Upper lobe of right lung (tissue), 1 donor: ENCODE measurements around the gene TFAP2A. TPM values are rescaled to one million over a fixed set of nuclear protein-coding genes. Genes with fewer than 3 reads are reported as not detected.

ENCODE experiments used
- ATAC-seq: fragments of 200-7000 bp; cut with Tn5 transposase; one replicate; pipeline ENCODE4 v1.9.1; 2020; ENCODE audit warnings: mild to moderate bottlenecking, moderate library complexity
- DNase-seq: peaks from one replicate; pipeline ENCODE4 v3.0.0-alpha.2; 2020
- H3K27ac ChIP-seq: fragments of 200-600 bp; one replicate; pipeline ENCODE4 v1.8.0; 2022
- H3K27me3 ChIP-seq: fragments of 200-600 bp; one replicate; pipeline ENCODE4 v1.8.0; 2022; ENCODE audit warnings: mild to moderate bottlenecking
- H3K36me3 ChIP-seq: fragments of 200-600 bp; one replicate; pipeline ENCODE4 v1.8.0; 2022
- H3K4me1 ChIP-seq: fragments of 200-600 bp; one replicate; pipeline ENCODE4 v1.8.0; 2022
- H3K4me3 ChIP-seq: fragments of 200-600 bp; one replicate; pipeline ENCODE4 v1.8.0; 2022; ENCODE audit warnings: mild to moderate bottlenecking
- H3K9me3 ChIP-seq: fragments of 200-600 bp; one replicate; pipeline ENCODE4 v1.8.0; 2022
- intact Hi-C: fragments of 100-400 bp; cut with DNase I; formaldehyde crosslinking; loops from one replicate; pipeline ENCODE4 v1.11.0; 2022
- total RNA-seq: library from RNA; stranded (reverse); fragmentation: NEBNext Ultra II Directional; extraction: Animal tissue kit (Norgen Biotek cat#: 25700); gene quantifications from one replicate; pipeline ENCODE4 v1.2.1, GENCODE V29; 2021
- TF ChIP-seq, protein P1 (sequence below): fragments of 200-600 bp; IDR thresholded peaks from one replicate; pipeline ENCODE4 v1.8.0; 2022; ENCODE audit warnings: antibody characterized with exemption
- donor health status: DM: no; HTN: yes; CAD: no; lungs with severe emphysema.

The TFAP2A gene
- total RNA-seq, 1 donor from 2014 or later = 1.9 TPM

DNA sequence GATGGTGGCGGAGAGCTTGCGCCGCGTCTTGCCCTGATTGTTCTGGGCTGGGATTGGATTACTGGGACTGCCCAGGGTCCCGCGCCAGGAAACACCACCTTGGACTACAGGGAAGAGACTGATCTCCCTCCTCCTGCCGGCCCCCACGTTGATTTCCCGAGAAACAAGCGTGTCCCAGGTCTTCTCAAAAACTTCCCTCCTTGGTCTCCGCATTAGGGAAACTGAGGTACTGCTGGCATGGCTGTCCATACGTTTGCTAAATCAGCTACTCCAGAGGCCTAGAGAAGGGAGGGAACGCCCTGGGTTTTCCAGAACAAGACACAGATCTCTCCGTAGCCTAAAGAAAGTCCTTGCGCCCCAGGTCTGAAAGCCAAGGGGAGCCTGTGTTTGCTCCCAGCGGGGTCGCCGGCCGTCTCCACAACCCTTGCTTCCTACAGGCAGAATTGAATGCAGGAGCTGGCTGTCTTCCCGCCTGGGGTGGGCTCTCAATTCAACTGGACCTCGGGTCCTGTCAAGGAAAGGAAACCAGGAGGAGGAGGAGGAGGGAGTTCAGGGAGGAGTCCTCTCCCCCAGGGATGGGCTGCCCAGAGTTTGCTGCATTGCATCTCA lies 29.2 kb downstream of the TFAP2A start:
- peaks cover 4% of the 10 kb centered on the region for H3K4me1 ChIP-seq
- ATAC-seq = no peak
- H3K27ac ChIP-seq = no peak overlapping the region
- no peak for DNase-seq
- TF ChIP-seq, protein P1, sequence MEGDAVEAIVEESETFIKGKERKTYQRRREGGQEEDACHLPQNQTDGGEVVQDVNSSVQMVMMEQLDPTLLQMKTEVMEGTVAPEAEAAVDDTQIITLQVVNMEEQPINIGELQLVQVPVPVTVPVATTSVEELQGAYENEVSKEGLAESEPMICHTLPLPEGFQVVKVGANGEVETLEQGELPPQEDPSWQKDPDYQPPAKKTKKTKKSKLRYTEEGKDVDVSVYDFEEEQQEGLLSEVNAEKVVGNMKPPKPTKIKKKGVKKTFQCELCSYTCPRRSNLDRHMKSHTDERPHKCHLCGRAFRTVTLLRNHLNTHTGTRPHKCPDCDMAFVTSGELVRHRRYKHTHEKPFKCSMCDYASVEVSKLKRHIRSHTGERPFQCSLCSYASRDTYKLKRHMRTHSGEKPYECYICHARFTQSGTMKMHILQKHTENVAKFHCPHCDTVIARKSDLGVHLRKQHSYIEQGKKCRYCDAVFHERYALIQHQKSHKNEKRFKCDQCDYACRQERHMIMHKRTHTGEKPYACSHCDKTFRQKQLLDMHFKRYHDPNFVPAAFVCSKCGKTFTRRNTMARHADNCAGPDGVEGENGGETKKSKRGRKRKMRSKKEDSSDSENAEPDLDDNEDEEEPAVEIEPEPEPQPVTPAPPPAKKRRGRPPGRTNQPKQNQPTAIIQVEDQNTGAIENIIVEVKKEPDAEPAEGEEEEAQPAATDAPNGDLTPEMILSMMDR = no peak
- peaks cover 100% of the 10 kb centered on the region for H3K27me3 ChIP-seq
- no peaks in the 10 kb centered on the region for H3K9me3 ChIP-seq
- intact Hi-C loops = no loop called here
- H3K36me3 ChIP-seq = no peaks in the 10 kb centered on the region
- no peak overlapping the region for H3K4me3 ChIP-seq

- TF ChIP-seq, protein P1 = no peak
- ATAC-seq (no peak), DNase-seq (no peak)
- intact Hi-C loops = no loop called here
- H3K4me1 ChIP-seq = peaks cover 4% of the 10 kb centered on the region
- no peak overlapping the region for H3K27ac ChIP-seq
- no peaks in the 10 kb centered on the region for H3K9me3 ChIP-seq
- peaks cover 100% of the 10 kb centered on the region for H3K27me3 ChIP-seq
- no peaks in the 10 kb centered on the region for H3K36me3 ChIP-seq
- no peak overlapping the region for H3K4me3 ChIP-seq
Observed at GRCh38 chr6:10384610-10385523, 30.0 kb downstream of the TFAP2A start.

- no peak for DNase-seq
- H3K36me3 ChIP-seq = no peaks in the 10 kb centered on the region
- no peak overlapping the region for H3K27ac ChIP-seq
- intact Hi-C loops = no loop called here
- TF ChIP-seq, protein P1 = no peak
- H3K4me1 ChIP-seq = peaks cover 4% of the 10 kb centered on the region
- ATAC-seq = no peak
- H3K27me3 ChIP-seq = peaks cover 97% of the 10 kb centered on the region
- no peaks in the 10 kb centered on the region for H3K9me3 ChIP-seq
- no peak overlapping the region for H3K4me3 ChIP-seq
Observed at GRCh38 chr6:10384091-10384609, 30.7 kb downstream of the TFAP2A start.

GRCh38 chr6:10383331-10384090 lies 31.4 kb downstream of the TFAP2A start:
- DNase-seq = no peak
- H3K27me3 ChIP-seq = peaks cover 96% of the 10 kb centered on the region
- H3K27ac ChIP-seq = no peak overlapping the region
- H3K36me3 ChIP-seq = no peaks in the 10 kb centered on the region
- H3K4me1 ChIP-seq = peaks cover 4% of the 10 kb centered on the region
- peak; percentile 67 for ATAC-seq
- TF ChIP-seq, protein P1 = no peak
- intact Hi-C loops = no loop called here
- no peaks in the 10 kb centered on the region for H3K9me3 ChIP-seq
- no peak overlapping the region for H3K4me3 ChIP-seq

- H3K9me3 ChIP-seq = no peaks in the 10 kb centered on the region
- H3K4me1 ChIP-seq = peaks cover 4% of the 10 kb centered on the region
- peaks cover 94% of the 10 kb centered on the region for H3K27me3 ChIP-seq
- intact Hi-C loops = no loop called here
- ATAC-seq = no peak
- H3K4me3 ChIP-seq = no peak overlapping the region
- no peak overlapping the region for H3K27ac ChIP-seq
- H3K36me3 ChIP-seq = no peaks in the 10 kb centered on the region
- no peak for DNase-seq
- TF ChIP-seq, protein P1 = no peak
Observed at GRCh38 chr6:10382728-10383330, 32.0 kb downstream of the TFAP2A start.
